ENCODE measurements around the gene FOXG1.

DNA sequence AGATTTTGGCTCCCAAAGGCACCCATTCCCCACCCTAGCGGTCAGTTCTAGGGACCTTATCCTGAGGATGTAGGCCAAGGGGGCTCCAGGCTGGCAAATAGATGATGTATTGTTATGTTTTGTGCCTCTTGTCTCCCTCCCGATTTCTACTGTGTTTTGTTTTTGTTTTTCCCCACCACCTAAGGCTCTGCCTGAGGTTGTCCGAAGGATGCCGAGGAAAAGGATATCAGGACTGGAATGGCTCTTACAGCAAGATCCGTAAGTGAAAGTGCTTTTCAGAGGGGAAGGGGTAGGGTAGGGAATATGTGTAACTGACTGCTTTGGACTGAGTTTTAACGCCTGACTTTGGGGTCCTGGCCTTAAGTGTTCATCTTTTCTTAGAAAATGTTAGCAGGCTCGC lies 6.6 kb downstream of the FOXG1 start:
- TF ChIP-seq EP300 (IDR thresholded peaks at IDR 0.05) = no peak
- TF ChIP-seq POLR2A (IDR thresholded peaks at IDR 0.05) = no peak
- TF ChIP-seq, protein P1, sequence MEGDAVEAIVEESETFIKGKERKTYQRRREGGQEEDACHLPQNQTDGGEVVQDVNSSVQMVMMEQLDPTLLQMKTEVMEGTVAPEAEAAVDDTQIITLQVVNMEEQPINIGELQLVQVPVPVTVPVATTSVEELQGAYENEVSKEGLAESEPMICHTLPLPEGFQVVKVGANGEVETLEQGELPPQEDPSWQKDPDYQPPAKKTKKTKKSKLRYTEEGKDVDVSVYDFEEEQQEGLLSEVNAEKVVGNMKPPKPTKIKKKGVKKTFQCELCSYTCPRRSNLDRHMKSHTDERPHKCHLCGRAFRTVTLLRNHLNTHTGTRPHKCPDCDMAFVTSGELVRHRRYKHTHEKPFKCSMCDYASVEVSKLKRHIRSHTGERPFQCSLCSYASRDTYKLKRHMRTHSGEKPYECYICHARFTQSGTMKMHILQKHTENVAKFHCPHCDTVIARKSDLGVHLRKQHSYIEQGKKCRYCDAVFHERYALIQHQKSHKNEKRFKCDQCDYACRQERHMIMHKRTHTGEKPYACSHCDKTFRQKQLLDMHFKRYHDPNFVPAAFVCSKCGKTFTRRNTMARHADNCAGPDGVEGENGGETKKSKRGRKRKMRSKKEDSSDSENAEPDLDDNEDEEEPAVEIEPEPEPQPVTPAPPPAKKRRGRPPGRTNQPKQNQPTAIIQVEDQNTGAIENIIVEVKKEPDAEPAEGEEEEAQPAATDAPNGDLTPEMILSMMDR (IDR thresholded peaks at IDR 0.05) = no peak
